WERI-Rb-1 (cell line): ENCODE data around the gene ATP13A3.
"Not testable (repeated sequence)": the region's sequence is repeated elsewhere in the genome, so short reads cannot be mapped to it uniquely, and the experiment has no call there.

Experiments
- DNase-seq: peaks from one replicate; pipeline ENCODE4 v3.0.0-alpha.2; 2020
- H3K27ac ChIP-seq: fragments of 250-450 bp; sonication (Bioruptor Pico); 2 replicates; pipeline ENCODE4 v1.5.1; 2020; ENCODE audit warnings: mild to moderate bottlenecking, moderate library complexity
- H3K27me3 ChIP-seq: fragments of 250-450 bp; sonication (Bioruptor Pico); 2 replicates; pipeline ENCODE4 v1.5.1; 2021; ENCODE audit warnings: mild to moderate bottlenecking, low read depth, moderate library complexity; ENCODE audit not compliant: insufficient read depth, severe bottlenecking
- H3K36me3 ChIP-seq: fragments of 250-450 bp; sonication (Bioruptor Pico); 2 replicates; pipeline ENCODE4 v1.5.1; 2020; ENCODE audit warnings: mild to moderate bottlenecking, moderate library complexity
- H3K4me3 ChIP-seq: 2 replicates; pipeline ENCODE4 v1.5.1; 2011; ENCODE audit warnings: low read depth, mild to moderate bottlenecking, control low read depth, low read length
- H3K9me3 ChIP-seq: fragments of 250-450 bp; sonication (Bioruptor Pico); 2 replicates; pipeline ENCODE4 v1.5.1; 2021; ENCODE audit warnings: mild to moderate bottlenecking, moderate library complexity; ENCODE audit not compliant: severe bottlenecking
- CTCF ChIP-seq: IDR thresholded peaks from 2 replicates; pipeline ENCODE4 v1.5.1; 2011; ENCODE audit warnings: low read depth, mild to moderate bottlenecking, control low read depth, inconsistent platforms, low read length

ATP13A3 gene

GRCh38 chr3:194486540-194487288 lies at the start of gene ATP13A3:
TSS of gene ATP13A3 (minus strand) at chr3:194487002. CDS start at chr3:194462190, 24,812 bp downstream.
- H3K4me3 ChIP-seq: peak within 1 kb of the TSS; percentile 60
- TF ChIP-seq CTCF: no peak
- no peaks in the 10 kb centered on the region for H3K9me3 ChIP-seq
- no peaks in the 10 kb centered on the region for H3K27me3 ChIP-seq
- peak within 1 kb of the TSS; percentile 62 for H3K27ac ChIP-seq
- H3K36me3 ChIP-seq: no peaks in the 10 kb centered on the region
- DNase-seq: peak; percentile 73

GRCh38 chr3:194535199-194535598 lies 48.4 kb upstream of the ATP13A3 start:
- not testable (repeated sequence) for DNase-seq, H3K27ac ChIP-seq

GRCh38 chr3:194534243-194534642 lies 47.4 kb upstream of the ATP13A3 start:
- TF ChIP-seq CTCF: no peak
- H3K27me3 ChIP-seq: no peaks in the 10 kb centered on the region
- no peak for DNase-seq
- H3K36me3 ChIP-seq: no peaks in the 10 kb centered on the region
- H3K4me3 ChIP-seq: no peak overlapping the region
- no peak overlapping the region for H3K27ac ChIP-seq
- no peaks in the 10 kb centered on the region for H3K9me3 ChIP-seq

More at GRCh38 chr3:194535199-194535598, 48.4 kb upstream of the ATP13A3 start:
- H3K9me3 ChIP-seq, H3K4me3 ChIP-seq, H3K36me3 ChIP-seq, H3K27me3 ChIP-seq: not testable (repeated sequence)

GRCh38 chr3:194532591-194532990 lies 45.8 kb upstream of the ATP13A3 start:
- H3K27ac ChIP-seq: no peak overlapping the region
- DNase-seq: no peak
- H3K36me3 ChIP-seq: no peaks in the 10 kb centered on the region
- no peaks in the 10 kb centered on the region for H3K9me3 ChIP-seq
- H3K4me3 ChIP-seq: no peak overlapping the region
- H3K27me3 ChIP-seq: no peaks in the 10 kb centered on the region
- no peak for TF ChIP-seq CTCF

- Histone ChIP-seq H3K27me3 (no peaks in the 10 kb centered on the region), H3K4me3 (no peak overlapping the region), H3K36me3 (no peaks in the 10 kb centered on the region), H3K9me3 (no peaks in the 10 kb centered on the region), H3K27ac (no peak overlapping the region)
- DNase-seq: no peak
- TF ChIP-seq CTCF: no peak
These were observed 40.9 kb upstream of the ATP13A3 start for GRCh38 chr3:194527726-194528125.

GRCh38 chr3:194526164-194526563 lies 39.4 kb upstream of the ATP13A3 start:
- H3K9me3 ChIP-seq: no peaks in the 10 kb centered on the region
- no peaks in the 10 kb centered on the region for H3K36me3 ChIP-seq
- no peak overlapping the region for H3K27ac ChIP-seq
- no peak for DNase-seq
- TF ChIP-seq CTCF: no peak
- no peaks in the 10 kb centered on the region for H3K27me3 ChIP-seq
- H3K4me3 ChIP-seq: no peak overlapping the region
